CD4-positive, alpha-beta T cell treated with Interleukin-15 for 4 hours (primary cell): ENCODE data around the gene F7.
"Not testable (repeated sequence)": the region's sequence is repeated elsewhere in the genome, so short reads cannot be mapped to it uniquely, and the experiment has no call there.

ENCODE experiments used
- DNase-seq: peaks from one replicate; pipeline ENCODE4 v3.0.0-alpha.2; 2020; ENCODE audit warnings: low spot score

The F7 gene

DNA sequence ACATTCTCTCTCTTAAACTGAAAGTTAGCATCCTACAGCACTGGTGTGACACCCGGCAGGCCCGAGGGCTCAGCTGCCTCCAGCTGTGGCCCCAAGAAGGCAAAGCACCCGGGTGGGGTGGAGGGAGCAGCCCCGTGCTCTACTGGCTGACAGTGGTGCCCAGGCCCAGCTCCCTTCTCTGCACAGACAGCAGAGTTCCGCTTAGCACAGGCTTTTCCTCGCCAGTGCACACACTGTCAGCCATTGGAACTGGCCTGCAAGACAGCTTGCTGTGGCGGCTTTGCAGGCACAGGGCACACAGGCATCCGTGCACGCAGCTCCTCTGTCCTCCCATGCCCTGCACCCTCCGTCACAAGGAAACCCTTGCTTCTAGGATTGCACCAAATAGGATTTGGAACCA lies 3.3 kb upstream of the F7 start:
- not testable (repeated sequence) for DNase-seq

DNA sequence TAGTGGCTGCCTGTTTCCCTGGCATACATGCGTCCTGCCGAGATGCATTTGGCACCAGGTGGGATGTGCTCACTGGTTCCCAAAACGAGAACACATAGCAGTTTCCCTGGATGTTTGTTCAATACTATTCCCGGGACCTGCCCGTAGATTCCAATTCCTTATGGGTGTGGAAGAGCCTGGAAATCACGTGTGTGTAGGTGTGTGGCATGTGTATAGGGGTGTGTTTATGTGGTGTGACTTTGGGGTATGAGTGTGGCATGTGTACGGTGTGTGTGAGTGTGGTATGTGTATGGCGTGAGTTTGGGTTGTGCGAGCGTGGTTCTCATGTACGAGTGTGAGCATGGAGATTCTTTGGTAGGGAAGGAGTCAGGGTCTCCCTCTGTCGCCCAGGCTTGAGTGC lies 2.9 kb upstream of the F7 start:
- no peak for DNase-seq

DNA sequence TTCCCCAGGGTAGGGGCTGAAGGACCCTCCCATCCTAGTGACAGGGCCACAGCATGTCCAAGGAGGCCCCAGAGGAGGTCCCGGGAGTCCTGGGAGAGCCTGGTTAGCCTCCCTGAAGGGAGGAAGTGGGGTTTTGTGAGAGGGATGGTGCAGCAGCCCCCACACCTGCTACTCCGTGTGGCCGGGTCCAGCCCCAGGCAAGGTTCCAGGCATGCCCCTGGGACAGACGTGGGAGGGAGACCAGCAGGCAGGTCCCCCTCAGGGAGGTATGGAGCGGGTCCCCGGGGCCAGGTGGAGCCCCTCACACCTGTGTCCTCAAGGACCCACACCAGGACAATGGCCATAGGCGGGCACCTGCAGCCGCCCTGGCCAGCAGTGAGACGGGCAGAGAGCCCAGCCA lies 1.9 kb upstream of the F7 start:
- DNase-seq = no peak

DNA sequence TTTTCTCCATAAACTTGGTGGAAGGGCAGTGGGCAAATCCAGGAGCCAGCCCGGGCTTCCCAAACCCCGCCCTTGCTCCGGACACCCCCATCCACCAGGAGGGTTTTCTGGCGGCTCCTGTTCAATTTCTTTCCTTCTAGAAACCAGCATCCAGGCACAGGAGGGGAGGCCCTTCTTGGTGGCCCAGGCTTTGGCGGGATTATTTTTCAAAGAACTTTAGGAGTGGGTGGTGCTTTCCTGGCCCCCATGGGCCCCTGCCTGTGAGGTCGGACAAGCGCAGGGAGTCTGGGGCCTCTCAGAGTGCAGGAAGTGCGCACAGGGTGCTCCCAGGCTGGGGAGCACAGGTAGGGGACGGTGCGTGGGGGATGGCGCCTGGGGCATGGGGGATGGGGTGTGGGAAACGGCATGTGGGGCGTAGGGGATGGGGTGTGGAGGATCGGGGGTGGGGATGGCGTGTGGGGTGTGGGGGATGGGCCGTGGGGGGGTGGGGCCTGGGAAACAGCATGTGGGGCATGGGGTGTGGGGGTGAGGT lies 396 bp downstream of the F7 start:
- DNase-seq = no peak

DNA sequence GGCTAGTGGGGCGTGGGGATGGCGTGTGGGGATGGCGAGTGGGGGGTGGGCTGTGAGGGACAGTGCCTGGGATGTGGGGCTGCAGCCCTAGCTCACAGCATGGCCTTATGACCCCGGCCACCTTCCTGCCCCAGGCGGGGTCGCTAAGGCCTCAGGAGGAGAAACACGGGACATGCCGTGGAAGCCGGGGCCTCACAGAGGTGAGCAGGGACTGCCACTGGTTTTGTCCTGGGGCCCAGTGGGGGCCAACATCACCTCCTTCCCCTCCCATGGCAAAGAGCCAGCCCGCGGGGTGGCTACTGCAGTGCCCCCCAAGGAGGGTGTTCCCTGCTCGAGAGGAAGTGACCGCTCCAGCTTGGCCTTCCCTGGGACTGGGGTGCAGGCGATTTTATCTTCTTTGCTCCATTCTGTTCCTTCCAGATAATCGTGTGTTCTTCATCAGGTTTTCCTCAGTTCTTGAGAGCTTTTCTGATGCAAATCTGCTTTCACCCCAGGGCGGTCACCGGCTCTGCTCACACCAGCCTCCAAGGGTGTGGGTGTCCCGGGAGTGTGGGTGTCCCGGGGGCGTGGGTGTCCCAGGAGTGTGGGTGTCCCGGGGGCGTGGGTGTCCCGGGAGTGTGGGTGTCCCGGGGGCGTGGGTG lies 1.2 kb downstream of the F7 start:
- DNase-seq = no peak

DNA sequence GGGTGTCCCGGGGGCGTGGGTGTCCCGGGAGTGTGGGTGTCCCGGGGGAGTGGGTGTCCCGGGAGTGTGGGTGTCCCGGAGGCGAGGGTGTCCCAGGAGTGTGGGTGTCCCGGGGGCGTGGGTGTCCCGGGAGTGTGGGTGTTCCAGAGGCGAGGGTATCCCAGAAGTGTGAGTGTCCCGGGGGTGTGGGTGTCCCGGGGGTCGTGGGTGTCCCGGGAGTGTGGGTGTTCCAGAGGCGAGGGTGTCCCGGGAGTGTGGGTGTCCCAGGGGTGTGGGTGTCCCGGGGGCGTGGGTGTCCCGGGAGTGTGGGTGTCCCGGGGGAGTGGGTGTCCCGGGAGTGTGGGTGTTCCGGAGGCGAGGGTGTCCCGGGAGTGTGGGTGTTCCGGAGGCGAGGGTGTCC lies 2.9 kb downstream of the F7 start:
- DNase-seq = not testable (repeated sequence)

DNA sequence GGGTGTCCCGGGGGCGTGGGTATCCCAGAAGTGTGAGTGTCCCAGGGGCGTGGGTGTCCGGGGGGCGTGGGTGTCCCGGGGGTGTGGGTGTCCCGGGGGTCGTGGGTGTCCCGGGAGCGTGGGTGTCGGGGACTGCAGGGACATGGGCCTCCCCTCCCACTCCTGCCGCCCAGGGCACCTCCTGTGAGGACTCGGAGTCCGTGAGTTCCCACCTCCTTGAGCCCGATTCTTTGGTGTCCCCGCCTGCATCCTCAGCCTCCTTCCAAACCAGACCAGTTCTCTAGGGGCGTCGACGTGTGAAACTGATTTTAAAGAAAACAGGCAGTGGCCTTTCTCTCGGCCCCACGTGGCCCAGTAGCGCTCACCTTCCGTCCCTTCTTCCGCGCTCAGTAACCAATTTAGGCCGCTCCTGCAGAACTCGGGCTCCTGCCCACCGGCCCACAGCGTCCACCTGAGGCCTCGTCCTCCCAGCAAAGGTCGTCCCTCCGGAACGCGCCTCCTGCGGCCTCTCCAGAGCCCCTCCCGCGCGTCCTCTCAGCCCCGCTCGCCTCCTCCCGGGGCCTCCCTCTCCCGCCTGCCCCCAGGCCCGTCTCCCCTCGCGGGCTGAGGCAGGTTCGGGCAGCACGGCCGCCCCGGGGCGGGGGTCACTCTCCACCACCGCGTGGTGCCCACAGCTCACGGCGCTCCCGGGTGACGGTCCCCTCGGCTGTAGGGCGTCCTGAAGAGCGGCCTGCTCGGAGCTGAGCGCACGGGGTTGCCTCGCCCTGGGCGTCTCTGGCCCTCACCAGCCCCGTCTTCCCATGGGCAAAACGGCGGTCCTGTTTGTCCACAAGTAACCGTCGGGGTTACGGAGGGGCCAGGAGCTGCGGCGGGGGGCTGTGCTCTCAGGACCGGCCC lies 3.8 kb downstream of the F7 start:
- no peak for DNase-seq

DNA sequence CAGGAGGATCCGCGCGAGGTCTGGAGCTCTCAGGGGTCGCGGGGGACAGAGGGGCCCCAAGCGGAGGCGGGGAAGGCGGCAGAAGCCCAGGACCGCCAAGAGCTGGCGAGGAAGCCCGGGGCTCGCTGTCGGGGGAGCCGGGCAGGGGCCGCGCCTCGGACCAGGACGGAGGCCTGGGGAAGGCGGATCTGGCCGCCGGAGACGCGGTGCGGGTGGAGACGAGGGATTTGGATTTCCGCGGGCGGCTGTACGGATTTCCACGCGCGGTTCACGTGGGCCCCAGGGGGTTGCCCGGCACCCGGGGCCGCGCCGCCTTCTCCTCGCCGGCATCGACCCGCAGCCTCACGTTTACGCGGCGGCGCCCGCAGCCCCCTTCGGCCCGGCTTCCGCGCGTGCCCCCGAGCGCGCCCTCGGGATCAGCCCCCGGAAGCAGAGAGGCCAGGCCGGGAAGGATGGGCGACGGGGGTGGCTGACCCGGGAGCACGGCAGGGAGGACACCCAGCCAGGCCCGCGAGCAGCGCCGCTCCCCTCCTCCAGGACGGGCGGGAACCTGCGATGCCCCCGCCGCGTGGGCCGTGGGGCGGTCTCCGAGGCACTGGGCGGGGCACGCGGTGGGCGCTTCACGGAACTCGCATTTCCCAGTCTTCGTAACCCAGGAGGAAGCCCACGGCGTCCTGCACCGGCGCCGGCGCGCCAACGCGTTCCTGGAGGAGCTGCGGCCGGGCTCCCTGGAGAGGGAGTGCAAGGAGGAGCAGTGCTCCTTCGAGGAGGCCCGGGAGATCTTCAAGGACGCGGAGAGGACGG lies 4.7 kb downstream of the F7 start:
- DNase-seq = peak; percentile 4

DNA sequence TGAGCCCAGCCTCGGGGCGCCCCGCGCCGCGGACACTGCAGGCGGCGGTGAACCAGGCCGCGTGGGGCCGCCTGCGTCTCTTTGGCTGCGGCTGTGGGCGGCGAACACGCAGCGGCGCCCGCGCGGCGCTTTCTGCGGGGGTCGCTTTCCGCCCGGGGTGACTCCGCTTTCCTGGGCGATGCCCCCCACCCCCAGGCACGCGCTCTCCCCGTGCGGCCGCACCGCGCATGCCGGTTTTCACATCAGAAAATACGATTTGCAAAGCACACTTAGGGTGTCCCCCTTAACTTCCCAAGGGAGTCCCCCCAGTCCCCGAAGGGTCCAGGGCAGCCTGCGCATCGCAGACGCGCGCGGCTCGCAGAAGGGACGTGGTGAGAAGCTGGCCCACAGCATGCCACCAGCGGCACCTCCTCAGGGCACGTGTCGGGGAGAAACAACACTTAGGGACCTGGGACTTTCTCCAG lies 5.3 kb downstream of the F7 start:
- DNase-seq = no peak

DNA sequence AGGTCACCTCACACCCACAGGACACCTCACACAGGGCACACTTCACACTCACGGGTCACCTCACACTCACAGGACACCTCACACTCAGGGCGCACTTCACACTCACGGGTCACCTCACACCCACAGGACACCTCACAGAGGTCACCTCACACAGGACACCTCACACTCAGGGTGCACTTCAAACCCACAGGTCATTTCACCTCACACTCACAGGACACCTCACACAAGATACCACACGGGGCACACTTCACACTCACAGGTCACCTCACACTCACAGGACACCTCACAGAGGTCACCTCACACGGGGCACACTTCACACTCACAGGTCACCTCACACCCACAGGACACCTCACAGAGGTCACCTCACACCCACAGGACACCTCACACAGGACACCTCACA lies 6.2 kb downstream of the F7 start:
- DNase-seq = not testable (repeated sequence)

DNA sequence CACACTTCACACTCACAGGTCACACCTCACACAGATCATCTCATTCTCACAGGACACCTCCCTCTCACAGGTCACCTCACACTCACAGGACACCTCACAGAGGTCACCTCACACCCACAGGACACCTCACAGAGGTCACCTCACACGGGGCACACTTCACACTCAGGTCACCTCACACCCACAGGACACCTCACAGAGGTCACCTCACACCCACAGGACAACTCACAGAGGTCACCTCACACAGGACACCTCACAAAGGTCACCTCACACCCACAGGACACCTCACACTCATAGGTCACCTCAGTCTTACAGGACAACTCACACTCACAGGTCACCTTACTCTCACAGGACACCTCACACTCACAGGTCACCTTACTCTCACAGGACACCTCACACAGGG lies 6.9 kb downstream of the F7 start:
- not testable (repeated sequence) for DNase-seq

DNA sequence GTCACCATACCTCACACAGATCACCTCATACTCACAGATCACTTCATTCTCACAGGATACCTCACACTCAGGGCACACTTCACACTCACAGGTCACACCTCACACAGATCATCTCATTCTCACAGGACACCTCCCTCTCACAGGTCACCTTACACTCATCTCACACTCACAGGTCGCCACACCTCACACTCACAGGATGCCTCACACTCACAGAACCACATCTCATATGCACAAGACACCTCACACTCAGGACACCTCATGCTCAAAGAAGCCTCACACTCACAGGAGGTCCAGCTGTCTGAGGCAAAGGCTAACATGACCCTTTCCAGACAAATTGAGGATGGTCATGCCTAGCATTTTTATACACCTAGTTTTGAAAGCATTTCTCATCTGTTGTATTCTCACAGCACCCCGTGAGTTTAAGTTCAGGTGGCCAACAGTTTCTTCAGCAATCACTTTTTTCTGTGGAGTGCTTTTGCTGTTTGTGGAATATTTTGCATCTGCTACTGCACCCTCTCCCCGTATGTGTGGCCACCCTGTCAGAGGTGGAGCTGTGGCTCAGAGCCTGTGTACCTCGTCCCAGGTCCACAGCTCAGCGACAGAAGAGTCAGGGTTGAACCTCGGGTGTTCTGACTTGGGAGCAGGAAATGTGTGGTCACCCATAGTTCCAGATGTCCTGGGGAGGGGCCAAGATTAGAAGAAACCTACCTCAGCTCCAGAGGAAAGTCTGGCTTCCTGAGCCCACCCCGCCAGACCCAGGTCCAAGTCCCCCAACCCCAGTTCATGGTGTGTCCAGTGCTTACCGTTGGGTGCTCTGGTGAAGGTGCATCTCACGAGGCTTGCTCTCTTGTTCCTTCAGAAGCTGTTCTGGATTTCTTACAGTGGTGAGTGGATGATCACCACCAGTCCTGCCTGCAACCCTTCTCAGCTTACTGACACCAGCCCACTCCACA lies 7.6 kb downstream of the F7 start:
- DNase-seq = no peak

DNA sequence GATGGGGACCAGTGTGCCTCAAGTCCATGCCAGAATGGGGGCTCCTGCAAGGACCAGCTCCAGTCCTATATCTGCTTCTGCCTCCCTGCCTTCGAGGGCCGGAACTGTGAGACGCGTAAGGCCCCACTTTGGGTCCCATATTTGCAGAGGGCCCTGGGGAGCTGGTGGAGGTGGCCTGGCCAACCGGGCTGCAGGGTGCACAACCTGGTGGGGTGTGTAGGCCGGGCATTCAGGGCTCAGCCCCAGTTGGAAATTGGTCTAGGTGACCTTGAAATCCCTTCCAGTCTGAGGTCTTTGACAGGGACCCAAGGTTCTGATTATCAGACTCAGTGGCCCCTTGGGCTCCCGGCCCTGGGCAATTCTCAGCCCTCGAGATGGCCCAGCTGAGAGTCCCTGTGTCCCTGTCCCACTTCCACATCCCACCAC lies 8.3 kb downstream of the F7 start:
- no peak for DNase-seq

DNA sequence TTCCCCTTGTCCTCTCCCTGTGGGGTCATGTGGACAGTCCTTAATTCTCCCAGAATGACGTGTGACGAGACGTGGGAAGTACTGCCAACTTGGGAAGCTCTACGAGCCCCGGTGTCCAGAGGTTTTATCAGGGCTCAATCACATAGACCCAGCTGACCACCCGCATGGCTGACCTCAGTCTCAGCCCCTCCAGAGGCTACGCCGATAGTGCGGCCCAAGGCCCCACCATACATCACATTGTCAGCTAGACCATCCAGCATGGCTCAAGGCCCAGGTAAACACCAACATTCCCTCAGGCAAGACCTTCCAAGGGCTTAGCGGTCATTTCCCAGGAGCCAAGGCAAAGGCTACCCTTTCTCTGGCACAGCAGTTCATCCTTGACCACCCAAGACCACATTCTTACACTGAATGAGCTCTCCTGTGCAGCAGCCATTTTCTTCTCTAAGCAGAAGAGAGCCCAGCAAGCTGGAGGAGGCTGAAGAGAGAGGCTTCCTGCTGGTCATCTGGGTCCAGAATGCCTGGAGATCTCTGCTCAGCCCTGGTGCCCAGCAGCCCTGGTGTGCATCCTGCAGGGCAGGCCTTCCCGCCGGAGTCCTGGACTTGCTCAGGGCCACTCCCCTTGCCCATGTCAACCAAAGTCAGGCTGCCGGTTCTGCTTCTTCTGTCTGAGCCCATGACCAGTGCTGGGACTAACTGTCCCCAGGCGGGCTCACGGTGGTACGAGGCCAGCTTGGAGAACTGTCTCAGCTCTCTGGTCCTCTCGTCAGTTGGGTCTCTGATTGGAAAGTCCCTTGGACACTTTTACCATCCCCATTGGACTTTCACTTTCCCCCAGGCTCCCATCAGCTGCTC lies 9.1 kb downstream of the F7 start:
- DNase-seq = no peak

DNA sequence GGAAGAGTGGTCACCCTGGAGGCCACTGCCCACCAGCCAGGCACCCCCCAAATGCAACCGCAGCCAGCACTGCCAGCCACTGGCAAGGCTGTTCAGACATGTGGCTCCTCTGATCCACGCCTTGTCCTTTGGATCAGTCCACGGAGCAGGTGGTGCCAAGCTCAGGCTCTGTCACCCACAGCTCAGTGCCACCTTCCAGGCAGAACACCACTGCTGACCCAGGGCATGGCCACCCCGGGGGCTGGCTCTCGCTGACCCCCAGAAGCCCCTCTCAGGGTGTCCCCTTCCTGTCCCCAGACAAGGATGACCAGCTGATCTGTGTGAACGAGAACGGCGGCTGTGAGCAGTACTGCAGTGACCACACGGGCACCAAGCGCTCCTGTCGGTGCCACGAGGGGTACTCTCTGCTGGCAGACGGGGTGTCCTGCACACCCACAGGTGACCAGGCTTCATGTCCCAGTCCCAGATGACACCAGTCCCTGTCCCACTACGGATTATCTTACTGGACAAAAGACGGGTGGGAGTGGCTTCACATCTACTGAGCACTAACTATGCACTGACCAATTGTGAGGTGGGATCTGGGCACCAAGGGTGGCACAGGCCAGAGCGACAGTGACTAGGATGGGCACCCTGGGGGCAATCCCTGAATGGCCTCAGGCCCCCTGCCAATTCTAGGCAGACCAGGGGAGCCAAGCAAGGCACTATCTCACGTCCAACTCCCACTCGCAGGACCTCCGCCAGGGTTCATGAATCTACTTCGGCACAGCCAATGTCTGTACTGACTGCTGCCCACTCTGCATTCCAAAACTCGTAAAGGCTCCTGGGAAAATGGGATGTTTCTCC lies 10.0 kb downstream of the F7 start:
- DNase-seq = no peak

DNA sequence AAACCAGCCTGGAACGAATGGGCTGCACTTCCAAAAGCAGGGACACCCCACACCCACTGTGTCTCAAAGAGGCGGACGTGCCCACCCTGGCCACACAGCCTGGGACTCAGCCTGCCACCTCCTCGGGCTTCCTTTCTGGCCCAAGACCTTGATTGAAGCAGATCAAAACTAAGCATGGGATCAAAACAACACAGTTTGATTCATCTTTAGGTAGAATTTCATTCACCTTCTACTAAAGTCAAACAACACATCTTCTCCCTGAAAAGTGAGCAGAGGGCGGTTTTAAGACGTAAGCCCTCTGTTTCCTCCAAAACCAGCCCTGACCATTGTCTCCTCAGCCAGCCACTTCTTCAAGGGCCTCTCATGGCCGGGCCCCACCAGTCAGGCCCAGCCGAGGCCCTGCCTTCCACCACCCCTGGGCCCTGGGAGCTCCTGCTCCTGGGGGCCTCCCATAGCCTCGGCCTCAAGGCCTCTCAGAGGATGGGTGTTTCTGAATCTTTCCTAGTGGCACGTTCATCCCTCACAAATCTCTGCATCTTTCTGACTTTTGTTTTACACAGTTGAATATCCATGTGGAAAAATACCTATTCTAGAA lies 10.7 kb downstream of the F7 start:
- no peak for DNase-seq

DNA sequence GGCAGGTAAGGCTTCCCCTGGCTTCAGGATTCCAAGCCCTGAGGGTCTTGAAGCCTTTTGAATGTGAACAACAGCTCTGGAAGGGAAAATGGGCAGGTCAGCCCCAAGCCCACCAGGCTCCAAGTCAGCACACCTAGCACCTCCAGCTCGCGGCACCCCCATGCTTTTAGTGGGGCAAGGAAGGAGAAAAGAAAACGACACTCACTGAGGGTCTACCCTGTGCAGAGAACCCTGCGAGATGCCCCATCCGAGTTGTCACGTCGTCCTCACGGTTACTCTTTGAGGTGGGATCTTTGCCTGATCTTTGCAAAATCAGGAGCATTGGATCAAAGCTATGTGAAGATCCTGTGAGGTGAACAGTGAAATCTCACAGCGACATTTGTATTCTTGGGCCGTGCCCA lies 11.3 kb downstream of the F7 start:
- DNase-seq = no peak

DNA sequence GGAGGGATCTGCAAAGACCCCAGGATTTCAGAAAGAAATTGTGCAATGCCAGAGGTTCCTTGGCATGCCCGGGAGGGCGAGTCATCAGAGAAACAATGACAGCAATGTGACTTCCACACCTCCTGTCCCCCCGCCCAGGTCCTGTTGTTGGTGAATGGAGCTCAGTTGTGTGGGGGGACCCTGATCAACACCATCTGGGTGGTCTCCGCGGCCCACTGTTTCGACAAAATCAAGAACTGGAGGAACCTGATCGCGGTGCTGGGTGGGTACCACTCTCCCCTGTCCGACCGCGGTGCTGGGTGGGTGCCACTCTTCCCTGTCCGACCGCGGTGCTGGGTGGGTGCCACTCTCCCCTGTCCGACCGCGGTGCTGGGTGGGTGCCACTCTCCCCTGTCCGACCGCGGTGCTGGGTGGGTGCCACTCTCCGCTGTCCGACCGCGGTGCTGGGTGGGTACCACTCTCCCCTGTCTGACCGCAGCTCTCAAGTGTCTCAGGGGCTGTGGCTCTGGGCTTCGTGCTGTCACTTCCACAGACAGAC lies 11.8 kb downstream of the F7 start:
- no peak for DNase-seq

DNA sequence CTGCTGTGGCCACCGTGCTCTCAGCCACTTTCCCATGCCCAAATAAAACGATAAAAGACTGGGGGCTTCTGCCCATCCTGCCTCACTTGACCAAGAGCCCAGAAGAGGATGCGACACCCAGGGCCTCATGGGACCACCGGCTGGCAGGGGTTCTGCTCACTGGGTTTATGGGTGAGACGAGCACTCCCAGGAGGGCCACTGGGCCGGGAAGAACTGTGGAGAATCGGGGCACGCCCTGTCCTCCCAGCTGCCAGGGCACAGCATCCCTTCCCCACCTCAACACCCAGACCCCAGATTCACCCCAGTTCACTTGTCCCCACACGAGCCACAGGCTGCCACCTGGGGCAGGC lies 12.3 kb downstream of the F7 start:
- no peak for DNase-seq
